ENCODE measurements around the gene PDE4D. TPM values are rescaled to one million over a fixed set of nuclear protein-coding genes. Genes with fewer than 3 reads are reported as not detected.

The PDE4D gene
- total RNA-seq, 2 experiments from 2014 or later: 0.50 to 0.51 TPM

DNA sequence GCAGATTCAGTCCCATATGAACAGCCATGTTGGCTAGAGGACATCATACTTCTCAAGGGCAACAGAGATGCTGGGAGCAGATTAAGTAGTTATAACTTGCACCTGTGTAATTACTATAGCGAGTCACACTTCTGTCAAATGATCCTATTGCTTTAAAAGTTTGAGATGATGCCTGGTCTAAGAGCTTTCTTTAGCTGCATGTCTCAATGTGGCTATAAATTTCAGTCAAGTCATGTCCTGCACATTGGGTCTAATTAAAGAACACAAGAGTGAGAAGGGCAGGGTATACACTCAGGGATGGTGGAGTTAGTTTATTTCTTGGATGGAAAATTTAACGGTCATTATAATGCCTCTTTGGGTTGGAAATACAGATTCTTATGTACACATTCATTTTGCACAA, 753.4 kb downstream of the PDE4D start:
- Histone ChIP-seq H3K4me2 (ENCODE audit: low read length) (no peak overlapping the region), H3K9me3 (ENCODE audit: low read length) (no peaks in the 10 kb centered on the region), H3K4me1 (ENCODE audit: insufficient read depth, low read length, poor library complexity, severe bottlenecking) (no peaks in the 10 kb centered on the region), H3K79me2 (ENCODE audit: insufficient read depth, low read depth, low read length) (no peaks in the 10 kb centered on the region), H2AFZ (ENCODE audit: low read length) (no peak overlapping the region), H4K20me1 (ENCODE audit: insufficient read depth, low read length) (no peaks in the 10 kb centered on the region), H3K27ac (ENCODE audit: low read depth, low read length, poor library complexity, severe bottlenecking) (no peak overlapping the region), H3K36me3 (ENCODE audit: insufficient read depth, low read length) (no peaks in the 10 kb centered on the region), H3K9me2 (ENCODE audit: insufficient read depth, low read length) (no peaks in the 10 kb centered on the region), H3K4me3 (ENCODE audit: low read depth, low read length, poor library complexity, severe bottlenecking) (no peak overlapping the region)
- TF ChIP-seq EZH2phosphoT487 (IDR thresholded peaks at IDR 0.05; ENCODE audit: borderline replicate concordance, low read depth, low read length): no peak
- TF ChIP-seq, protein P1, sequence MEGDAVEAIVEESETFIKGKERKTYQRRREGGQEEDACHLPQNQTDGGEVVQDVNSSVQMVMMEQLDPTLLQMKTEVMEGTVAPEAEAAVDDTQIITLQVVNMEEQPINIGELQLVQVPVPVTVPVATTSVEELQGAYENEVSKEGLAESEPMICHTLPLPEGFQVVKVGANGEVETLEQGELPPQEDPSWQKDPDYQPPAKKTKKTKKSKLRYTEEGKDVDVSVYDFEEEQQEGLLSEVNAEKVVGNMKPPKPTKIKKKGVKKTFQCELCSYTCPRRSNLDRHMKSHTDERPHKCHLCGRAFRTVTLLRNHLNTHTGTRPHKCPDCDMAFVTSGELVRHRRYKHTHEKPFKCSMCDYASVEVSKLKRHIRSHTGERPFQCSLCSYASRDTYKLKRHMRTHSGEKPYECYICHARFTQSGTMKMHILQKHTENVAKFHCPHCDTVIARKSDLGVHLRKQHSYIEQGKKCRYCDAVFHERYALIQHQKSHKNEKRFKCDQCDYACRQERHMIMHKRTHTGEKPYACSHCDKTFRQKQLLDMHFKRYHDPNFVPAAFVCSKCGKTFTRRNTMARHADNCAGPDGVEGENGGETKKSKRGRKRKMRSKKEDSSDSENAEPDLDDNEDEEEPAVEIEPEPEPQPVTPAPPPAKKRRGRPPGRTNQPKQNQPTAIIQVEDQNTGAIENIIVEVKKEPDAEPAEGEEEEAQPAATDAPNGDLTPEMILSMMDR (conservative IDR thresholded peaks at IDR 0.05; ENCODE audit: low read length): no peak
- POLR2A ChIA-PET: interaction anchor here (0.9 kb wide), 1 partner anchor 16 kb away, joined by 3 read pairs; no protein-coding TSS in a partner anchor
- intact Hi-C loops (cut with micrococcal nuclease; ENCODE audit: unreplicated experiment): no loop called here
- CTCF ChIA-PET (ENCODE audit: unreplicated experiment): no interaction called here
- DNase-seq (ENCODE audit: low spot score): no peak
- no TSS peak for BruUV-seq (replicated peaks)

DNA sequence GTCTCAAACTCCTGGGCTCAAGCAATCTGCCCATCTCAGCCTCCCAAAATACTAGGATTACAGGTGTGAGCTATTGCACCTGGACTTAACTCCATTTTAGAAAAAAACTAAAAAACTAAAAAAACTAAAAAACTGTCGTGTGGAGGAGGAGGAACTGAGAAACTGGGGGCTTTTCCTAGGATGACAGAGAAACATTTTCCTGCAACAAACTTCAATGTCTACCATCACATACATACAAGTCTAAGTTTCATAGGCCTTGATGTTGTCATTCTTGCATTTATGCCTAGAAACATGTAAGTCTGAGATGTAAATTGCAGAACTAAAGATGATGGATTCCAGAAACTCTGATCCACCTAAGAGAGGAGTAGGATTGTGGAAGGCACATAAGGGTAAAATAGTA, 753.8 kb downstream of the PDE4D start:
- no peak overlapping the region for H2AFZ ChIP-seq (ENCODE audit: low read length)
- H4K20me1 ChIP-seq (ENCODE audit: insufficient read depth, low read length): no peaks in the 10 kb centered on the region
- H3K4me1 ChIP-seq (ENCODE audit: insufficient read depth, low read length, poor library complexity, severe bottlenecking): no peaks in the 10 kb centered on the region
- no peak for TF ChIP-seq EZH2phosphoT487 (IDR thresholded peaks at IDR 0.05; ENCODE audit: borderline replicate concordance, low read depth, low read length)
- TF ChIP-seq, protein P1 (conservative IDR thresholded peaks at IDR 0.05; ENCODE audit: low read length): no peak
- no peaks in the 10 kb centered on the region for H3K9me3 ChIP-seq (ENCODE audit: low read length)
- no TSS peak for BruUV-seq (replicated peaks)
- intact Hi-C loops (cut with micrococcal nuclease; ENCODE audit: unreplicated experiment): no loop called here
- CTCF ChIA-PET (ENCODE audit: unreplicated experiment): no interaction called here
- no peak overlapping the region for H3K27ac ChIP-seq (ENCODE audit: low read depth, low read length, poor library complexity, severe bottlenecking)
- no peaks in the 10 kb centered on the region for H3K9me2 ChIP-seq (ENCODE audit: insufficient read depth, low read length)
- no peaks in the 10 kb centered on the region for H3K36me3 ChIP-seq (ENCODE audit: insufficient read depth, low read length)
- no peak for DNase-seq (ENCODE audit: low spot score)
- H3K4me2 ChIP-seq (ENCODE audit: low read length): no peak overlapping the region
- no peaks in the 10 kb centered on the region for H3K79me2 ChIP-seq (ENCODE audit: insufficient read depth, low read depth, low read length)
- no peak overlapping the region for H3K4me3 ChIP-seq (ENCODE audit: low read depth, low read length, poor library complexity, severe bottlenecking)
- POLR2A ChIA-PET: interaction anchor here (1.8 kb wide), 1 partner anchor 11 kb away, joined by 6 read pairs; no protein-coding TSS in a partner anchor

DNA sequence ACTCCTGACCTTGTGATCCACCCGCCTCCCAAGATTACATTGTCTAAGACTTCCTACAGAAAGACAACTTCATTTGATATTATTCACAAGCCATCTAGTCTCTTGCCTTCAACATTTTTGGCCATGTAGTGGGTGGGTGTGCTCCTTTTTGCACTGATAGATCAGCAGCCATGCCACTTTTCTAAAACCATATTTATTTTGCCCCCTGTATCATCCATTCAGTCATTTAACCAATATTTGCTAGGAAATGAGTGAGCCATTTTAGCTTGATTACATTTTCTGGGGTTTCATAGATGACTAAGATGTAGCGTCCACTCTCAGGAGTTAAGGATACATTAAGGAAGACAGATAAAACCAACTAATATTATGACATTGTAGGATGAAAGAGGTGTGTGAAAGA, 755.0 kb downstream of the PDE4D start:
- Histone ChIP-seq H3K4me3 (ENCODE audit: low read depth, low read length, poor library complexity, severe bottlenecking) (no peak overlapping the region), H3K4me2 (ENCODE audit: low read length) (no peak overlapping the region), H3K79me2 (ENCODE audit: insufficient read depth, low read depth, low read length) (no peaks in the 10 kb centered on the region), H4K20me1 (ENCODE audit: insufficient read depth, low read length) (no peaks in the 10 kb centered on the region), H3K9me3 (ENCODE audit: low read length) (no peaks in the 10 kb centered on the region), H3K27ac (ENCODE audit: low read depth, low read length, poor library complexity, severe bottlenecking) (no peak overlapping the region), H3K36me3 (ENCODE audit: insufficient read depth, low read length) (no peaks in the 10 kb centered on the region), H3K9me2 (ENCODE audit: insufficient read depth, low read length) (no peaks in the 10 kb centered on the region), H2AFZ (ENCODE audit: low read length) (no peak overlapping the region), H3K4me1 (ENCODE audit: insufficient read depth, low read length, poor library complexity, severe bottlenecking) (no peaks in the 10 kb centered on the region)
- TF ChIP-seq, protein P1 (conservative IDR thresholded peaks at IDR 0.05; ENCODE audit: low read length): no peak
- no peak for TF ChIP-seq EZH2phosphoT487 (IDR thresholded peaks at IDR 0.05; ENCODE audit: borderline replicate concordance, low read depth, low read length)
- intact Hi-C loops (cut with micrococcal nuclease; ENCODE audit: unreplicated experiment): no loop called here
- DNase-seq (ENCODE audit: low spot score): no peak
- BruUV-seq (replicated peaks): no TSS peak
- ChIA-PET CTCF (ENCODE audit: unreplicated experiment) (interaction anchor here (1.5 kb wide), 1 partner anchor 14 kb away, joined by 4 read pairs; no protein-coding TSS in a partner anchor), POLR2A (interaction anchor here (0.8 to 1.8 kb wide), 2 partner anchors 9 to 14 kb away, joined by 3 to 6 read pairs; no protein-coding TSS in a partner anchor)
